IPS-18c (cell line): ENCODE measurements around the gene C5orf47.
"Not testable (repeated sequence)": the region's sequence is repeated elsewhere in the genome, so short reads cannot be mapped to it uniquely, and the experiment has no call there.

ENCODE experiments used
- H3K4me3 ChIP-seq: 2 replicates; pipeline ENCODE4 v1.7.0; 2013; ENCODE audit warnings: low read depth, mild to moderate bottlenecking, low read length, moderate library complexity; ENCODE audit not compliant: insufficient read depth
- H3K9me3 ChIP-seq: one replicate; pipeline ENCODE4 v1.6.1; 2013; ENCODE audit warnings: mild to moderate bottlenecking, low read length, moderate library complexity; ENCODE audit not compliant: control insufficient read depth, insufficient read depth

C5orf47 gene

DNA sequence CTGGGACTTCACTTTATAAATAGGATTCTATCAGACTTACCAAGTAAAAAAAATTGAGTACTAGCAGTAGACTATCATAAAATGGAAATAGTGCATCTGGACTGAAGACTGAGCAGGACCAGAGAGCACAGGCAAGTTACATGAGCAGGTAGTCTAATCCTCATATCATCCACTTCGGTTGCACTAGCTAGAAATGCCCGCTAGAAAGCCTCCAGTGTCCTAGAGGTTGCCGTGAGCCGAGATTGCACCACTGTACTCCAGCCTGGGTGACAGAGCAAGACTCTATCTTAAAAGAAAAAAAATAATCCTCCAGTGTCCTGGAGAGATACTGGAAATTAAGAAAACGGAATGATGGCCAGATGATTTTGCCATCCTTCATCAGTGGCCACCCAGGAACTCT, 20.0 kb downstream of the C5orf47 start:
- no peak overlapping the region for H3K4me3 ChIP-seq
- no peaks in the 10 kb centered on the region for H3K9me3 ChIP-seq

DNA sequence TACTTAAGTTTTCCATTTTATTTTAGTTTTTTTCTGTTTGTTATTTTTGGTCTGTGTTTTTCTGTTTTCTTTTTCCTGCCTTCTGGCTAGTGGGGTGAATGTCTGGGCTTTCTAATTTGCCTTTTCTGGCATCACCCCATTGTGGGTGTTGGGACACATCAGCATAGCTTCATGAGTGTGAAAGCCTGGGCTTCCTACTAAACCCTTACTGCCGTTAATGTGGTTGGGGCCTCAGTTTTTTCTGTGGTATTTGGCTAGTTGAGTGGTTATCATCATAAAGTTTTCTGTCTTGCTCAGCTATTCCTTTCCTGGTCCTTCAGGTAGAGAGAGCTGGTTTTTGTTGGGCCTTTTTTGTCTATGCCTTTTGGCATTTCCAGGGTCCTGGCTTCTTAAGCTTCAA, 21.4 kb downstream of the C5orf47 start:
- no peak overlapping the region for H3K4me3 ChIP-seq
- H3K9me3 ChIP-seq: no peaks in the 10 kb centered on the region

DNA sequence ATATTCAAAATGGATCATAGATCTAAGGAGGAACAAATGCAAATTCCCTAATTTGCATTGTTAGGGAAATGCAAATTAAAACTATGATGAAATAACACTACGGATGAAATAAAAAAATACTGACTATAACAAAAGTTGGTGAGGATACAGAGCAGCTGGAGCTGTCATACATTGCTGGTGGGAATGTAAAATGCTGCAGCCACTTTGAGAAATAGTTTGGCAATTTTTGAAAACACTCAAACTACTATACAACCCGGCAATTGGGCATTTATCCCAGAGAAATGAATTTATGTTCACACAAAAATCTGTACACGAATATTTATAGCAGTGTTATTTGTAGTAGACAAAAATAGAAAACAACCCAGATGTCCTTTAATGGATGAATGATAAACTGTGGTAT, 22.5 kb downstream of the C5orf47 start:
- Histone ChIP-seq H3K9me3 (no peaks in the 10 kb centered on the region), H3K4me3 (no peak overlapping the region)

DNA sequence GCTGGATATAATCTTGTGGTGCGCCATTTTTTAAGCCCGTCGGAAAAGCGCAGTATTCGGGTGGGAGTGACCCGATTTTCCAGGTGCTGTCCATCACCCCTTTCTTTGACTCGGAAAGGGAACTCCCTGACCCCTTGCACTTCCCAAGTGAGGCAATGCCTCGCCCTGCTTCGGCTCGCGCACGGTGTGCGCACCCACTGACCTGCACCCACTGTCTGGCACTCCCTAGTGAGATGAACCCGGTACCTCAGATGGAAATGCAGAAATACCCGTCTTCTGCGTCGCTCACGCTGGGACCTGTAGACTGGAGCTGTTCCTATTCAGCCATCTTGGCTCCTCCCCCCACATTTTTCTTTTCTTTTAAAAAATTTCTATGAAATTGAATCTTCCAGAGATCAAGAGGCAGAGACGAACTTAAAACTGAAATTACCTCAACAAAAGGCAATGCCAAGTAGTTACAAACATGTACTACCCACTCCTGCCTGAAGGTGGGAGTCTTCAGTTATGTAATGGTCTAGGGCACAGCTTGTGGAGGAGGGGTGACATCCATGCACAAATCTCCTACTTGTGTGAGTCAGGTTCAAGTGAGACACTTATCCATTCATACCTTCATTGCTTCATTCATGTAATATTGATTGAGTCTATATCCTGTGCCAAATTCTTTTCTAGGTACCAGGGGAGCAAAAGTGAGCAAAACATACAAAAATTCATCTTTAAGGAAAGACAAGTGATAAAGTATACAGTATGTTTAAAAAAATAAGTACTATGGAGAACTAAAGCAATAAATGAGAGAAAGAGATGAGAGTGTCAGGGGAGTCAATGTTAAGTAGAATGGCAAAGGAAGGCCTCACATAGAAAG, 31.3 kb downstream of the C5orf47 start:
- peak overlapping the region; percentile 34; the same call in 1 of the 2 replicates for H3K4me3 ChIP-seq
- not testable (repeated sequence) for H3K9me3 ChIP-seq

DNA sequence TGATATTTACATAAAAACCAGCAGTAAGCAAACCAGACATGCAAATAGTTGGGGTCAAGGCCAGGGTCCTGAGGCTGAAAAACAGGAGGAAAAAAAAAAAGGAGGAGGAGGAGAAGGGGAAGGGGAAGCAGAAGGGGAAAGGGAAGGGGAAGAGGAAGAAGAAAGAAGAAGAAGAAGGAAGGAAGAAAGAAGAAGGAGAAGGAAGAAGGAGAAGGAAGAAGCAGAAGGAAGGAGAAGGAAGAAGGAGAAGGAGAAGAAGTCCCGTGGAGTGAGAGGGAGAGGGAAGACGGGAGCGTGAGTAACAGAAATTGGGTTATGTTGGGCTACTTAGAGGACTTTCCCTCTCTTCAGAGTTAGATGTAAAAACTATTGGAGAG, 31.9 kb downstream of the C5orf47 start:
- Histone ChIP-seq H3K4me3 (no peak overlapping the region), H3K9me3 (no peaks in the 10 kb centered on the region)

DNA sequence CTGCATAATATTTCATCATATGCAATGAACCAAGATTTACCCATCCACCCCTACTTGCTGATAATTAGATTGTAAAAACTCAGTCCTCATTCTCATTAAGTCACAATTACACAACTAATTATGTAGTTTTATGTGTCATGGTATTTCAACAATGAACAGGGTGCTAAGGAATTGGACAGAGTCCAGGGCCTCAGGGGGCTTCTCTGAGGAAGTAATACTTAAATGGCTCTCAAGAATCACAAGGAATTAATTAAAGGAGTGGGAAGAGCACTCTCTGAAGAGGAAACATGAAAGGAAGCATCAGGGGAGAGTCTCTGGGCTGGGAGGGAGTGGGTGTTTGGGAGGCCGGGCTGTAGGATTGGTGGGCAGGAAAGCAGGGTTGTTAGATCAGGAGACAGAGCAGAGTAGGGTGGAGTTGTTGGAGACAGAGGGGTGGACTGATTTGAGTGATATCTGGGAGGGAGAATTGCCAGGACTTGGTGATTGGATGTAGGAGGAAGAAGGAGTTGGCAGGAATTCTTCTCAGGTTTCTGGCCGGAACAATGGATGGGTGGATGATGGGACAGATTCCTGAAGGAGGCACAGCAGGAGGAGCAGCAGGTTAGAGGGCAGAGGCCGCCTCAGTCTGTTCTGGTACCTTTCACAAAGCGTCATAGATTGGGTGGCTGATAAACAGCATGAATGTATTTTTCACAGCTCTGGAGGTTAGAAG, 33.6 kb downstream of the C5orf47 start:
- no peaks in the 10 kb centered on the region for H3K9me3 ChIP-seq
- H3K4me3 ChIP-seq: no peak overlapping the region

DNA sequence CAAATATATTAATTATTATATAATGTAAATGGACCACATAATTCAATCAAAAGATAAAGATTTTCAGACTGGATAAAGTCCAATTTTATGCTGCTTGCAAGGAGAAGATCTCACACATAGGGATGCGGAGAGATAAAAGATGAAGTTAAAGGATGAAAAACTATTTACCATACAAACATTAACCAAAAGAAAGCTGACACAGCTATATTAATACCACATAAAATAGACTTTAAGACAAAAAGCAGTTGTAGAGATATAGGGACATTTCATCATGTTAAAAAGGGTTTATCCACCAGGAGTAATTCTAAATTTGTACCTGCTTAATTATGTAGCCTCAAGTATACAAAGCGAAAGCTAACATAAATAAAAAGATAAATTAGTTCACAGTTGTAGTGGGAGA, 41.3 kb downstream of the C5orf47 start:
- no peaks in the 10 kb centered on the region for H3K9me3 ChIP-seq

DNA sequence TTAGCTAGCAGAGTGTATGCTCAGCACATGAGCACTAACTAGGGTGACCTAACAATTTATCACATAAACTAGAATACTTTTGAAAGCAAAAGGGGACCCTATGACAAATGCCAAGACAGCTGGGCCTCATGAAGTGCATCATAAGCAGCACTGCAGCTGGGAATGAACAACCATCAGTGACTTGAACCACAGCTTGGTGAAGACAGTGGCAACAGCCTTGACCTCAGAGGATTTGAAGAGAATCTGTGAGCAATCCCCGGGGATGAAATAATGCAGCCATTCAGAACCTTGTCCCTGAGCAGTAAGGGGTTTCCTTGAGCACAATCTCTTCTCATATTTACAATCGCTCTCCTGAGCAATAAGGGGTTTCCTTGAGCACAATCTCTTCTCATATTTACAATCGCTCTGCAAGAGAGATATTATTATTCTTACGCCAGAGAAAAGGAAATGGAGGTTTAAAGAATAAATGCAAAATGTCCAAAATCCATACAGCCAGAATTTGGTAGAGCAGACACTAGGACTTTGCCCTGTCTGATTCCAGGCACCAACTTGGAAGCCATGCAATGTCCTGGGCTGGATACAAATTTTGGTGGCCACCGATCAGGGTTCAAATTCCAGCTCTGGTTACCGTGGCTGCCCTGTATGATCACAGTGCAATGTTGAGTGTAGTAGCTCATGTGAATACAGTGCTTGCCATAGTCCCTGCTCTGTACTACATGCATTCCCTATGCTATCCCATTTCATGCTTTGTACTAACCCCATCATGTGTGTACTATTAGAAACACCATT, 55.7 kb downstream of the C5orf47 start:
- Histone ChIP-seq H3K9me3 (no peaks in the 10 kb centered on the region), H3K4me3 (no peak overlapping the region)

More for the DNA sequence above, 41.3 kb downstream of the C5orf47 start:
- no peak overlapping the region for H3K4me3 ChIP-seq

DNA sequence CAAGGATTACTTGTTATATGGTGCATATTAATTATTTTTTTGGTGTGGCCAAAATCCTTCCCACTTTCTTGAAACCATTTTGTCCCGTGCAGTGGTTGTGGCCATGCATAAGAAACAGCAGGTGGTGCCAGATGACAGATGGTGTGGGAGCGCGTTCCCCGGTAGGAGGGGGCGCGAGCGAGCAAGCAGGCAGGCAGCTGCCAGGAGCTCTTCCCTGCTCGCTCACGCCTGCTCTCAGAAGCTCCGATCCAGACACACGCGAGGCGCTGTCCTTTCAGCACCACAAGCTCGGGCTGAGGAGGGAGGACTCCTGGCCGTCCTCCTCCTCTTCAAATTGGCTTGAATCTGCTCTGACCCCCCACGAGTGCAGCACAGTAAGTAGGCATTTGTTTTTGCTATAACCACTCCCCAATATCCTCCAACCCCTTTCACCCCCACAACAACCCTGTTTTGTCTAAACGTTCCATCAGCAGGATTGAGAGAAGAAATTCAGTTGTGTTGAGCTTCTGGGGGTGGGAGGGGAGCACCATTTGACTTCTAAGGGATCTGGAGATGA, 56.6 kb downstream of the C5orf47 start, which contains the start of gene NSG2:
Gene NSG2 (plus strand): TSS at position 237 of the 556 bp plus-strand sequence. CDS start 1,050 bp downstream, outside the sequence.
- no peaks in the 10 kb centered on the region for H3K9me3 ChIP-seq
- H3K4me3 ChIP-seq: no peak within 1 kb of the TSS

DNA sequence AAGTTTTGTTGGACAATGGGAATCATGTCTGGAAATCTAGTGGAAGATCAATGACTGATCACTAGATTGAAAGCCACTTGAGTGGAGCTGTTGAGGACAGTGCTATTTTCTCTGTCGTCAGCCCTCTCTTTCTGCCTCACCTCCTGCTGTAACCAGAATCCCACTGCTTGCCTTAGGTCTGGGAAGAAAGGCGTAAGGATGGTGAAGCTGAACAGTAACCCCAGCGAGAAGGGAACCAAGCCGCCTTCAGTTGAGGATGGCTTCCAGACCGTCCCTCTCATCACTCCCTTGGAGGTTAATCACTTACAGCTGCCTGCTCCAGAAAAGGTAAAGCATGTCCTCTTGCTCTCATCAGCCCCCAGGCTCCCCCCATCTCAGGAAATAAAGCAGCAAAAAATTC, 57.6 kb downstream of the C5orf47 start:
- H3K9me3 ChIP-seq: no peaks in the 10 kb centered on the region
- no peak overlapping the region for H3K4me3 ChIP-seq

DNA sequence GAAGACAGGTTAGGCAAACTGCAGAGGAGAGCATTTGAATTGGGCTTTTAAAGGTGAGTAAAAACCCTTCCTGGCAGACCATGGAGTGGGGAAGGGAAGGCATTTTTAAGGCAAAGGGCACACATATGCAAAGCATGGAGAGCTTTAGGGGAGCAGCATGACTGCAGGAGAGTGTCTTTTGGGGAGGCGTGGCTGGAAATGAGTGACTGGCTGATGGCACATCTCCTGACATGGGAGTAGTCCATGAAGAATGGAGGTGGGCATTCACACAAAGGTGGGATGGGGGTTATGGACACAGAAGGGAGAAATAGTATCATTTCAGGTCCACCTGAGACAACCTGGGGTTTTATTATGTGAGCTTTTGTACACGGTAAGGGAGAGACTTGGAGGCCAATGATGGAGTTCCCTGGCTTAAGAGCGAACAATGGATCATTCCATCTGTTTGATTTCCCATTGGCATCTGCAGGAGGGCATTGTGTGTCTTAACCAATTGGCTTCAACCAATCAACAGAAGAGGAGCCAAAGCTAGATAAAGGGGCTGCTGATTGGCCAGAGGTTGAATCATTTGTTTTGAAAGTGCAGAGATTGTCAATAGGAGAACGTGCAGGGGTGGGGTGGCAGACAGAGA, 58.6 kb downstream of the C5orf47 start:
- Histone ChIP-seq H3K9me3 (no peaks in the 10 kb centered on the region), H3K4me3 (no peak overlapping the region)

DNA sequence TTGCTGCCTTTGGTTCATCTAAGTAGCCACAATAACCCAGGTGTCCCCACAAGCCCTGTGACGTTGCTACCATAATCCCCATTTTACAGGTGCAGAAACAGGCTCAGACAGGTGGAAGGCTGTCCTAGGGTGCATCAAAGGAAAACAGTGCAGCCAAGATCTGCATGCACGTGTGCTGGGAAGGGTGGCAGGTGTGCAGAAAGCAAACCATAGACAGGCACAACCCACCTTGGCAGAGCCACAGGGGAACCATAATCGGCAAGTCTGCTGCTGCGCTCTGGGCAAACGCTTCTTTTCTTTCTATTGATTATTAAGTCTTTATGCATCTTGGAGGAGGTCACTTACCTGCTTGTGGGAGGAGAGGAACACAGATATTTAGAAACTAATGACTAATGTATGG, 63.7 kb downstream of the C5orf47 start:
- H3K4me3 ChIP-seq: no peak overlapping the region
- H3K9me3 ChIP-seq: no peaks in the 10 kb centered on the region

DNA sequence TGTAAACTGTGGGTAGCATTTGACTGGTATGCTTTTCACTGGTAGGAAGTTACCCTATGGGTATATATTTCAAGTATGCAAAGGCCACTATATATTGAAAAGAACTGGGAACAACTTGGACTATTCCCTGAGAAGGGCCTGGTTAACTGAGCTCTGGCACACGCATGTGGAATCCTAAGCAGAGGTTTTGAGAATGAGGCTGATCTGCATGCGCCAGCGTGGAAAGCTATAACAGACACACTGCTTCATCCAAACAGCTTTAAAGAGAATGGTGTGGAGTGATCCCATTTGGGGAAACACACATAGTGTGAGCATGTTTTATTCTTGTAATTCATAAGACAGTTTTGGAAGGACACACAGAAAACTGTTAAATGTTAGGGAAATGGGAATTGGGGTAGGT, 64.9 kb downstream of the C5orf47 start:
- no peak overlapping the region for H3K4me3 ChIP-seq

More for the DNA sequence above, 64.9 kb downstream of the C5orf47 start:
- H3K9me3 ChIP-seq: no peaks in the 10 kb centered on the region
